ENCODE data around the gene PRR11. TPM values are rescaled to one million over a fixed set of nuclear protein-coding genes. Genes with fewer than 3 reads are reported as not detected.

The PRR11 gene
- total RNA-seq, 1 experiment from 2014 or later, result 90.4 TPM

DNA sequence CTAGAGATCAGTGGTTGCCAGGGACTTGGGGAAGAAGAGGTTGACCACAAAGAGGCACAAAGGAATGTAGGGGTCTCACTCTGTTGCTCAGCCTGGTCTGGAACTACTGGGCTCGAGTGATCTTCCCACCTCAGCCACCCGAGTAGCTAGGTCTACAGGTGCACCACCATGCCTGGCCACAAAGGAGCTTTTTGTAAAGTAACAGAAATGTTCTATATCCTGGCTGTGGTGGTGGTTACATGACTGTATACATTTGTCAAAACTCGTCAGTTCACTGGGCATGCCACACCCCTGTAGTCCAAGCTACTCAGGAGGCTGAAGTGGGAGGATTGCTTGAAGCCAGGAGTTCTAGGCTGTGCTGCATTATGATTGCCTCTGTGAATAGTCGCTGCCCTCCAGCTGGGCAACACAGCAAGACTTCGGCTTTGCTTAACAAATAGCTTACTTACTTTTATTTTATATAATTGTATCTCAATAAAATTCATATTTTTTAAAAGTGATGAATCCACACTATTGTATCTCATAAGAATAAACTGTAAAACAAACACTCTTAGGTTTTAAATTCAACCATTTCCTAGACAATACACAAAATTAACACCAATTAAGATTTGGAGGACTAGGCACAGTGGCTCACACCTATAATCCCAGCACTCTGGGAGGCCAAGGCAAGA is 5.6 kb upstream of the PRR11 start:
- H3K36me3 Mint-ChIP-seq, result peaks cover 9% of the 10 kb centered on the region; the same call in 1 of the 2 replicates
- H3K27me3 Mint-ChIP-seq (ENCODE audit: low read depth), result no peaks in the 10 kb centered on the region
- POLR2A ChIA-PET, result interaction anchor here (0.5 kb wide), 1 partner anchor 284 kb away, joined by 5 read pairs; no protein-coding TSS in a partner anchor
- no peak for DNase-seq (ENCODE audit: low spot score)
- peaks cover 32% of the 10 kb centered on the region for H3K4me1 Mint-ChIP-seq
- no peak for ATAC-seq
- TF ChIP-seq TP53 (CRISPR knock-in tag; IDR thresholded peaks at IDR 0.05) (no peak), ZNF121 (CRISPR knock-in tag; IDR thresholded peaks at IDR 0.05) (0 out of 2 replicates have a peak, but pooled peaks have one; percentile 12)
- no peak overlapping the region for H3K27ac Mint-ChIP-seq
- CTCF ChIA-PET, result no interaction called here
- no peaks in the 10 kb centered on the region for H3K9me3 Mint-ChIP-seq
- no peak overlapping the region for H3K4me3 Mint-ChIP-seq

GRCh38 chr17:59151006-59151405 is 4.5 kb upstream of the PRR11 start:
- Mint-ChIP-seq H3K27ac (no peak overlapping the region), H3K4me3 (no peak overlapping the region), H3K9me3 (no peaks in the 10 kb centered on the region), H3K4me1 (peaks cover 32% of the 10 kb centered on the region), H3K36me3 (0 out of 2 replicates have a peak, but pooled peaks cover 2% of the 10 kb centered on the region), H3K27me3 (ENCODE audit: low read depth) (no peaks in the 10 kb centered on the region)
- ChIA-PET CTCF (no interaction called here), POLR2A (interaction anchor here (0.6 kb wide), 1 partner anchor 35 kb away, joined by 4 read pairs; no protein-coding TSS in a partner anchor)
- no peak for DNase-seq (ENCODE audit: low spot score)
- TF ChIP-seq USF1 (CRISPR knock-in tag; IDR thresholded peaks at IDR 0.05) (no peak), E2F4 (CRISPR knock-in tag; IDR thresholded peaks at IDR 0.05; ENCODE audit: borderline replicate concordance, low read depth) (no peak), FOXK1 (CRISPR knock-in tag; IDR thresholded peaks at IDR 0.05) (no peak), NFYB (CRISPR knock-in tag; conservative IDR thresholded peaks at IDR 0.05; ENCODE audit: low read depth) (no peak), ETV6 (CRISPR knock-in tag; IDR thresholded peaks at IDR 0.05) (no peak), KAT7 (CRISPR knock-in tag; IDR thresholded peaks at IDR 0.05; ENCODE audit: borderline replicate concordance) (no peak), ELF4 (CRISPR knock-in tag; IDR thresholded peaks at IDR 0.05; ENCODE audit: low read depth) (no peak), ZNF263 (CRISPR knock-in tag; IDR thresholded peaks at IDR 0.05; ENCODE audit: low read depth) (no peak), HMGA2 (CRISPR knock-in tag; IDR thresholded peaks at IDR 0.05) (no peak), ZBTB21 (CRISPR knock-in tag; IDR thresholded peaks at IDR 0.05; ENCODE audit: borderline replicate concordance) (no peak), NR2C2 (CRISPR knock-in tag; IDR thresholded peaks at IDR 0.05) (no peak), JUN (CRISPR knock-in tag; IDR thresholded peaks at IDR 0.05) (no peak), ATF3 (CRISPR knock-in tag; conservative IDR thresholded peaks at IDR 0.05) (no peak), ZNF396 (CRISPR knock-in tag; IDR thresholded peaks at IDR 0.05; ENCODE audit: borderline replicate concordance) (no peak), NFE2L1 (CRISPR knock-in tag; IDR thresholded peaks at IDR 0.05) (no peak)
- no peak for ATAC-seq

DNA sequence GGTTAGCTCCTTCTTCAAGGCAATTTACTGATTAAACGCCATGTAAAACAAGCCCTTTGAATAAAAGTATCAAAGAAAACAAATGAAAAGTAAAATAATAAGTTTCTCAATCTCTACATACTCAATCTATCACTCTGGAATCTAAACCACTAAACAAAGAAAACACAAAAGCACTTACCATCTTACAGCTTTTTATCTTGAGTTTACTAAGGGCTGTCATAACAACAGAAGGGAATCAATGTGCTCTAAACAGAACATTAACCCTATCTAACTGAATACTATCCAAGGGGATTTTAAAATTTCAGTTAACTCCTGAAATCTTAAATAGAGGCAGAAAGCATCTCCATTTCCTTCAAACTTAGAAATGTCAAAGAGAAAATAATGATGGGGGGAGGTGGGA is 4.0 kb upstream of the PRR11 start:
- Mint-ChIP-seq H3K9me3 (no peaks in the 10 kb centered on the region), H3K4me3 (no peak overlapping the region), H3K27me3 (ENCODE audit: low read depth) (no peaks in the 10 kb centered on the region), H3K4me1 (peaks cover 35% of the 10 kb centered on the region), H3K27ac (peak overlapping the region; percentile 74), H3K36me3 (0 out of 2 replicates have a peak, but pooled peaks cover 2% of the 10 kb centered on the region)
- no peak for ATAC-seq
- DNase-seq (ENCODE audit: low spot score), result no peak
- TF ChIP-seq, protein P1, sequence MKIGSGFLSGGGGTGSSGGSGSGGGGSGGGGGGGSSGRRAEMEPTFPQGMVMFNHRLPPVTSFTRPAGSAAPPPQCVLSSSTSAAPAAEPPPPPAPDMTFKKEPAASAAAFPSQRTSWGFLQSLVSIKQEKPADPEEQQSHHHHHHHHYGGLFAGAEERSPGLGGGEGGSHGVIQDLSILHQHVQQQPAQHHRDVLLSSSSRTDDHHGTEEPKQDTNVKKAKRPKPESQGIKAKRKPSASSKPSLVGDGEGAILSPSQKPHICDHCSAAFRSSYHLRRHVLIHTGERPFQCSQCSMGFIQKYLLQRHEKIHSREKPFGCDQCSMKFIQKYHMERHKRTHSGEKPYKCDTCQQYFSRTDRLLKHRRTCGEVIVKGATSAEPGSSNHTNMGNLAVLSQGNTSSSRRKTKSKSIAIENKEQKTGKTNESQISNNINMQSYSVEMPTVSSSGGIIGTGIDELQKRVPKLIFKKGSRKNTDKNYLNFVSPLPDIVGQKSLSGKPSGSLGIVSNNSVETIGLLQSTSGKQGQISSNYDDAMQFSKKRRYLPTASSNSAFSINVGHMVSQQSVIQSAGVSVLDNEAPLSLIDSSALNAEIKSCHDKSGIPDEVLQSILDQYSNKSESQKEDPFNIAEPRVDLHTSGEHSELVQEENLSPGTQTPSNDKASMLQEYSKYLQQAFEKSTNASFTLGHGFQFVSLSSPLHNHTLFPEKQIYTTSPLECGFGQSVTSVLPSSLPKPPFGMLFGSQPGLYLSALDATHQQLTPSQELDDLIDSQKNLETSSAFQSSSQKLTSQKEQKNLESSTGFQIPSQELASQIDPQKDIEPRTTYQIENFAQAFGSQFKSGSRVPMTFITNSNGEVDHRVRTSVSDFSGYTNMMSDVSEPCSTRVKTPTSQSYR (CRISPR knock-in tag; IDR thresholded peaks at IDR 0.05), result no peak
- TF ChIP-seq, protein P2, sequence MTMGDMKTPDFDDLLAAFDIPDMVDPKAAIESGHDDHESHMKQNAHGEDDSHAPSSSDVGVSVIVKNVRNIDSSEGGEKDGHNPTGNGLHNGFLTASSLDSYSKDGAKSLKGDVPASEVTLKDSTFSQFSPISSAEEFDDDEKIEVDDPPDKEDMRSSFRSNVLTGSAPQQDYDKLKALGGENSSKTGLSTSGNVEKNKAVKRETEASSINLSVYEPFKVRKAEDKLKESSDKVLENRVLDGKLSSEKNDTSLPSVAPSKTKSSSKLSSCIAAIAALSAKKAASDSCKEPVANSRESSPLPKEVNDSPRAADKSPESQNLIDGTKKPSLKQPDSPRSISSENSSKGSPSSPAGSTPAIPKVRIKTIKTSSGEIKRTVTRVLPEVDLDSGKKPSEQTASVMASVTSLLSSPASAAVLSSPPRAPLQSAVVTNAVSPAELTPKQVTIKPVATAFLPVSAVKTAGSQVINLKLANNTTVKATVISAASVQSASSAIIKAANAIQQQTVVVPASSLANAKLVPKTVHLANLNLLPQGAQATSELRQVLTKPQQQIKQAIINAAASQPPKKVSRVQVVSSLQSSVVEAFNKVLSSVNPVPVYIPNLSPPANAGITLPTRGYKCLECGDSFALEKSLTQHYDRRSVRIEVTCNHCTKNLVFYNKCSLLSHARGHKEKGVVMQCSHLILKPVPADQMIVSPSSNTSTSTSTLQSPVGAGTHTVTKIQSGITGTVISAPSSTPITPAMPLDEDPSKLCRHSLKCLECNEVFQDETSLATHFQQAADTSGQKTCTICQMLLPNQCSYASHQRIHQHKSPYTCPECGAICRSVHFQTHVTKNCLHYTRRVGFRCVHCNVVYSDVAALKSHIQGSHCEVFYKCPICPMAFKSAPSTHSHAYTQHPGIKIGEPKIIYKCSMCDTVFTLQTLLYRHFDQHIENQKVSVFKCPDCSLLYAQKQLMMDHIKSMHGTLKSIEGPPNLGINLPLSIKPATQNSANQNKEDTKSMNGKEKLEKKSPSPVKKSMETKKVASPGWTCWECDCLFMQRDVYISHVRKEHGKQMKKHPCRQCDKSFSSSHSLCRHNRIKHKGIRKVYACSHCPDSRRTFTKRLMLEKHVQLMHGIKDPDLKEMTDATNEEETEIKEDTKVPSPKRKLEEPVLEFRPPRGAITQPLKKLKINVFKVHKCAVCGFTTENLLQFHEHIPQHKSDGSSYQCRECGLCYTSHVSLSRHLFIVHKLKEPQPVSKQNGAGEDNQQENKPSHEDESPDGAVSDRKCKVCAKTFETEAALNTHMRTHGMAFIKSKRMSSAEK (CRISPR knock-in tag; IDR thresholded peaks at IDR 0.05; ENCODE audit: borderline replicate concordance), result no peak
- TF ChIP-seq ESRRA (CRISPR knock-in tag; IDR thresholded peaks at IDR 0.05; ENCODE audit: borderline replicate concordance), result no peak
- no peak for TF ChIP-seq ZNF138 (CRISPR knock-in tag; conservative IDR thresholded peaks at IDR 0.05)
- no peak for TF ChIP-seq MAX (CRISPR knock-in tag; IDR thresholded peaks at IDR 0.05)
- no peak for TF ChIP-seq ETV6 (CRISPR knock-in tag; IDR thresholded peaks at IDR 0.05)
- ChIA-PET CTCF (no interaction called here), POLR2A (no interaction called here)
